Stimulated activated CD8-positive, alpha-beta memory T cell treated with anti-CD3 and anti-CD28 coated beads, Interleukin-15, amount 100 ng/mL, for 1 hour (primary cell): ENCODE measurements around the gene PDXP.
"Not testable (repeated sequence)": the region's sequence is repeated elsewhere in the genome, so short reads cannot be mapped to it uniquely, and the experiment has no call there.

ENCODE experiments used
- DNase-seq: peaks from one replicate; pipeline ENCODE4 v3.0.0-alpha.2; 2020; ENCODE audit warnings: low read depth

PDXP gene

DNA sequence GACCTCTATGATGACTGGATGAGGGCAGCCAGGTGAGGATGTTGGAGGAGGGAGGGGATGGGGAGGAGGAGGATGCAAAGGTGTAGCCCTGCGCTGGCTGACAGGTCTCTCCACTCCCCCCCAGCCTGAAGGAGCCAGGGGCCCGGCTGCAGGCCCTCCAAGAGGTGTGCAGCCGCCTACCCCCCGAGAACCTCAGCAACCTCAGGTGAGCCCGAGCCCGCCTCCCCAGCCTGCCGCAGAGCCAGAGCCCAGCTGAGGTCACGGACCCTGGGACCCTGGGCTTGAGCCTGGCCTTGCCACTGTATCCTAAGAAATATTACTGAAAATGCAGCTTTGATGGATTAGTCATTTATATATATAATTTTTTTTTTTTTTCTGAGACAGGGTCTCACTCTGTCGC, 11.2 kb upstream of the PDXP start:
- no peak for DNase-seq

DNA sequence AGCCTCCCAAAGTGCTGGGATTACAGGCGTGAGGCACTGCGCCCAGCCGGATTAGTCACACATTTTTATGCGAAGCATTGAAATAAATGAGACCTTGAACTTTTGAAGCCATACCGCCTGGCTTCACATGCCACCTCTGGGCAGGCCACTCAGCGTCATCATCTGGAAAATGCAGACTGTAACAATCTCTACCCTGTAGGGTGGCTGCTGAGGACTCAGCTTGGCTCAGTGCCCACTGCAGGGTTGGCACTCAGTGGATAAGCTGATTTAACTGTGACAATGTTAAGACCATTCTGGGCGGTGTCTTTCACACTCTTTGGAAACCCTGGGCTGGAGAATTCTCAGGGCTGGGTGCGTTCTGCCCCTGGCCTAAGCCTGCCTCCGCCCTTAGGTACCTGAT, 10.6 kb upstream of the PDXP start:
- DNase-seq: no peak

DNA sequence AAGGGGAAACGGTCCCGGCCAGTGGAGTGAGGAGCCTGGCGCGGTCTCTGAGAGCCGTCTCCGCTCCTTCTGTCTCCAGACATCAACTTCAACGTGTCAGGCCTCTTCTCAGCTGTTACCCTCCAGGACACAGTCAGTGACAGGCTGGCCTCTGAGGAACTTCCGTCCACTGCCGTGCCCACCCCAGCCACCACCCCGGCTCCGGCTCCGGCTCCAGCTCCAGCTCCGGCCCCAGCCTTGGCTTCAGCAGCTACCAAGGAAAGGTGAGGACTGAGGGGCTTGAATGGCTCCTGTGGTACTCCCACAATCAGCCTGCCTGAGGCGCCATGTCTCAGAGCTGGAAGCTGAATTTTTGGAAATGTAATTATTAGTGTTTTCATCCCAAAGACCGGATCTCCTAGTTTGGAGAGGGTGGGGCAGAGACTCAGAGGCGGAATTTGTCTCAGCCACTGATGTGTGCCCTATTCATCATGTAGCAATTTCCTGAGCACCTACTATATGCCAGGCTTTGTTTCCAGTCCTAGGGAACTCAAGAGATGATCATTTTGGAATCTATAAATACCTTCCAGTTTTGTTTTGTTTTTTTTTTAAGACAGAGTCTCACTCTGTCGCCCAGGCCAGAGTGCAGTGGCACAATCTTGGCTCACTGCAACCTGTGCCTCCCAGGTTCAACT, 7.9 kb upstream of the PDXP start:
- DNase-seq: no peak

DNA sequence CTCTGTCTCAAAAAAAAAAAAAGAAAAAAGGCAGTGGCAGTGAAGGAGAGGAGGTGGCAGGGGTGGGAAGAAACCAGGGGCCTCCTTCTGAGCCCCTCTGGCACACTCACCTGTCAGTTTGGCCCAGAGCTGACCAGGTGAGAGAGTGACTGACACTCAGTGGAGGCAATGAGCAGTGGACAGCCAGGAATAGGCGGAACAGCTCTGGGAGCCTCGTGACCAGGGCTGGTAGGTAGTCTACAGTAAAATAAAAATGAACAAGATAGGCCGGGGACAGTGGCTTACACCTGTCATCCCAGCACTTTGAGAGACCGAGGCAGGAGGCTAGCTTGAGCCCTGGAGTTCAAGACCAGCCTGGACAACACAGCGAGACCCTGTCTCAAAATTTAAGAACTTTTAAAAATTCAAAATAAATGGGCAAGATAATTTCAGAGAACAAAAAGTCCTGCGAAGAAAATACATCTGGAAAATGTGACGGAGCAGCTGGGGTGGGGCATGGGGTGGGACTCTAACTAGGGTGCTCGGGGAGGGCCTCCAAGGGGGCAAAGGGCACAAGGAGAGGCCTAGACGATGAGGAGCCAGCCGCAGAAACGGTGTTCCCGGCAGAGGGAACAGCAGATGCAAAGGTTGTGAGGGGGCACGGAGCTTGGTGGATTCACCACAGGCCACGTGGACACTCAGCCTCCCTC, 3.8 kb upstream of the PDXP start:
- no peak for DNase-seq

DNA sequence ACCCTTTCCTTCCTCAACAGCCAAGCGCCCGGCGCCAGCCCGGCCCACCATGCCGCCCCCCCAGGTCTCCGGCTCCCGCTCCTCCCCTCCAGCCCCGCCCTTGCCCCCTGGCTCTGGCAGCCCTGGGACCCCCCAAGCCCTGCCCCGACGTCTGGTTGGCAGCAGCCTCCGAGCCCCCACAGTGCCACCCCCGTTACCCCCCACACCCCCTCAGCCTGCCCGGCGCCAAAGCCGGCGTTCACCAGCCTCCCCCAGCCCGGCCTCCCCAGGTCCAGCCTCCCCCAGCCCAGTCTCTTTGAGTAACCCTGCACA, 3.3 kb upstream of the PDXP start:
- no peak for DNase-seq

DNA sequence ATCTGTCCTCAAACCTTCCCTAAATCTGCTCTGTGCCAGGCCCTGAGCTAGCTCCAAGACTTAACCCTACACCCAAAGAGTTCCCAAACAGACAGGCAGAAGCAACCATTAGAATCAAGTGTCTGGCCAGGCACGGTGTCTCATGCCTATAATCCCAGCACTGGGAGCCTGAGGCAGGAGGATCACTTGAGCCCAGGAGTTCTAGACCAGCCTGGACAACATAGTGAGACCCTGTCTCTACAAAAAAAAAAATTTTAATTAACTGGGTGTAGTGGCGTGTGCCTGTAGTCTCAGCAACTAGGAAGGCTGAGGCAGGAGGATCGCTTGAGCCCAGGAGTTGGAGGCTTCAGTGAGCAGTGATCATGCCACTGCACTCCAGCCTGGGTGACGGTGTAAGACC, 1.9 kb upstream of the PDXP start:
- not testable (repeated sequence) for DNase-seq

DNA sequence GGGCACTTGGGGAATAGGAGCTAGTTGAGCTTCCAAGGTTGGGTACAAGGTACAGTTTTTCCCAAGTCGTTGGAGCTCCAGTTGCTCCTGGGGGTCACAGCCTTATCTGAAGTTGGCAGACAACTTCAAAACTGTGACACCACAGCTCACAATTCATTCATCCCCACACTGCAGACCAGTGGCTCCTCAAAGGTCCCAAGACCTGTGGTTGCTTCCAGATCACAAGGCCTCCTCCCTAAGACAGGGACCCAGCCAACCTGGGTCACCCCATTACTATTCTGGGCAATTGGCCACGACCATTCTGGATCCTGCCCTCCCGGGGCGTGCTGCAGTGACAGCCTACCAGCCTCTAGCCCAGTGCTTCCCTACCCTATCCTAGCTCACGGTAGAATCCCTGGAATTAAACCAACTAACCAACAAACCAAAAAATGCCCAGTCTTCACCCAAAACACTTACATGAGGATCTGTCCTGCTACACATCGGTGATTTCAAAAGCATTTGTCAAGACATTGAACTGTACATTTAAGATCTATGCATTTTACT, 862 bp upstream of the PDXP start:
- no peak for DNase-seq

DNA sequence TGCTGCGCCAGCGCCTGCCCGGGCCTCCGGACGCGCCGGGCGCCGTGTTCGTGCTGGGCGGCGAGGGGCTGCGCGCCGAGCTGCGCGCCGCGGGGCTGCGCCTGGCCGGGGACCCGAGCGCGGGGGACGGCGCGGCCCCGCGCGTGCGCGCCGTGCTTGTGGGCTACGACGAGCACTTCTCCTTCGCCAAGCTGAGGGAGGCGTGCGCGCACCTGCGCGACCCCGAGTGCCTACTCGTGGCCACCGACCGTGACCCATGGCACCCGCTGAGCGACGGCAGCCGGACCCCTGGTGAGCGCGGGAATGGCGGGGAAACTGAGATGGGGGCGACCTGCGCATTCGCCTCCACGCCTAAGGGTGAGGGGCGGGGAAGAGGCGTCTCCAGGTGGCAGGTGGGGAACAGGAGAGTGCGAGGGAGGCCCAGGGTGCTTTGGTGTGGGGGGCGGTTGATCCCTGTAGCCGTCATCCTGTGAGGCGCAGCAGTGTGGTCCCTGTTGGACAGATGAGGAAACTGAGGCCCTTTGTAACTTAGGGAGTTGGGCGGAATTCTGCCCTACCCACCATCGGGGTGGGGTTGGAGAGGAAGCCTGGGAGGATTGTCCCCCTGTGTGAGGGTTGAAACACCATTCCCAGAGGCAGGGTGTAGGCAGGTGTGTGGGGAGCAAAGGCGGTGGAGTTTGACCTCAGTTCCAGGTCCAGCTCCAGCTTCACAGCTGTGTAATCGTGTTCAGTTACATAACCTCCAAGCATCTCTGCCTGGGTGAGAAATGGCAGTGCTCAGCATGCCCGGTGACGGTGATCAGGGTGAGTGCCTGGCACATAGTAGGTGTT, 758 bp downstream of the PDXP start:
- no peak for DNase-seq

DNA sequence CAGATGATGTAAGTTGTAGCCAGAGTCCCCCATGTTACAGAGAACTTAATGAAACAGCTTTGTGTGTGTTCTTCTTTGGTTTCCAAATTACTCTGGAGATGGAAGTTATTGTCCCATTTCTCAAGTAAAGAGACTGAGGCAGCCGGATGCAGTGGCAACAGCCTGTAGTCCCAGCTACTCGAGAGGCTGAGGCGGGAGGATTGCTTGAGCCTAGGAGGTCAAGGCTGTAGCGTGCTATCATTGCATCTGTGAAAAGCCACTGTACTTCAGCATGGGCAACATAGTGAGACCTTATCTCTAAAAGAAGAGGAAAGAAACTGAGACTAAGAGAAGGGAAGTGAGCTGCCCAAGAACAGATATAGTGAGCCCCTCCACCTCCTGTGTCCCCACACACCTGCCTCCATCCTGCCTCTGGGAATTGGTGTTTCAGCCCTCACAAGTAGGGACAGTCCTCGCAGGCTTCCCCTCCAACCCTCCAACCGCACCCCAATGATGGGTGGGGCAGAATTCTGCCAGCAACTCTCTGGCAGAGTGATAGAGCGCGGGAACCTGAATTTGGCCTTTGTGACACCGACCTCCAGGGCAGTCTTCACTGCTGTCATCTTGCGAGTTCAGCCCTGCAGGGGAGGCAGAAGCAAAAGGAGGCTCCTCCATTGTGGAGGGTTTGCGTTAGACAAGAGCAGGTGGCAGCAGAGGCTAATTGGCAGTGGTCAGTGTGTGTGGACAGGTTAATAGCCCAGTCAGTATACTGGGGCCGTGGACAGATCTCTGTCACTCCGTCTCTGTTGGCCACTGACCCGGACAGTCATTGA, 1.6 kb downstream of the PDXP start:
- no peak for DNase-seq

DNA sequence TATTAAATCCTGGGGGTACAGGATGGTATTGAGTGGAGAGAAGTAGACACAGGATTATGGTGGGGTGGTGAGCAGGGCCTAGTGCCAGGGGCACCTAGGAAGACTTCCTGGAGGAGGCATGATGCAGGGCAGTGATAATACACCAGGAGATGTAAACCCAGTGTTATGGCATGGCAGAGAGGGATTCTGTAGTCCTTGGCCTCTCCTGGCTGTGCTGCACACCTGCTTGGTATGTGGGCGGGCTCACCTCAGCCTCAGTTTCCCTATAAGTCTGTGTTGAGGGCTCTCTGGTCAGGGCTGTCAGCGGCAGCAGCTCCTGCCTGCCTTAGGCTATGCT, 2.2 kb downstream of the PDXP start:
- no peak for DNase-seq

DNA sequence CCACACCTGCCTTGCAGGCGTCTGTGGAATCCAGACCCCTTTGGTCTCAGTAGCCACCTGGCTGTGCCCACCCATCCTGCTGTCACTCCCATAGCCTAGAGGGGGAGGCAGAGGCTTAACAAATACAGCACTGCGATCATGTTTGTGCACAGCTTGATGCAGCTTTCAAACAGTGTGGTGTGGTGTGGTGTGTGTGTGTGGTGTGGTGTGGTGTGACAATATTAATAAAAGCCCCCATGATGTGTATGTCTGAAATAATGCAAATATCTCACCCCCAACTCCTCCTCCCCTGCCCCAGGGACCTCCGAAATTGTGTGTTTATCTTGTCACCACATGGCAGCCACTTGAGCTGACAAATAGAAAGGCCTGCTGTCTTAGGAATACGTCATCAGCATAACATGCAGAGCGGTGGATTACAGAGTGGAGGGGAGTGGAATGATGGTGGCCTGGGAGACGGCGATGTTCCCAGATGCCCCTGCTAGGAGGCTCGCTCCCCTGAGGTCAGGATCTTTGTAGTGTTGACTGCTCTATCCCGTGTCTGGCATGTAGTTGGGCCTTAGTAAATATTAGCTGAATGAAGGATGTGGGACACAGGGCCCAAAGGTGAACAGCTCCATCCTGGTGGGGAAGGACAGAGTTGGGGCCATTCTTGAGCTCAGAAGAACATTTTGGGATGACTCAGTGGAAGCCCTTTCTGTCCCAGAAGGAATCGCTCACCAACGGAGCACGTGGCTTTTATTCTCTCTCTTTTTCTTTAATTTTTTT, 2.8 kb downstream of the PDXP start:
- no peak for DNase-seq

DNA sequence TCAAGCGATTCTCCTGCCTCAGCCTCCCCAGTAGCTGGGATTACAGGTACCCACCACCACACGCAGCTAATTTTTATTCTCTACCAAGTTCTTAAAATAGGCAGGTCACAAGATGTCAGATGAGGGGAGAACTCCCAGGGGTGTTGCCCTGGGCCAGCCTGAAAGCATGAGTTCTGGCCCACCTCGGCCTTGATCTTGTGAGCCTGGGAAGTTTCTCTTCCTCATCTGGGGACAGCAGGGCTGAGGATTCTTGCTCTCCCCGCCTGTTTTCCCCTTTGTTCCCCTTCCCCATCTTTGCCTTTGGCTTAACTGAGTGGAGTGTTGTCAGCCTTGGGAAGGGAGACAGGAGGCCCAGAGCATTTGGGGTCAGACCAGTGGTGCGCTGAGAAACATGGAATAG, 3.5 kb downstream of the PDXP start:
- no peak for DNase-seq

DNA sequence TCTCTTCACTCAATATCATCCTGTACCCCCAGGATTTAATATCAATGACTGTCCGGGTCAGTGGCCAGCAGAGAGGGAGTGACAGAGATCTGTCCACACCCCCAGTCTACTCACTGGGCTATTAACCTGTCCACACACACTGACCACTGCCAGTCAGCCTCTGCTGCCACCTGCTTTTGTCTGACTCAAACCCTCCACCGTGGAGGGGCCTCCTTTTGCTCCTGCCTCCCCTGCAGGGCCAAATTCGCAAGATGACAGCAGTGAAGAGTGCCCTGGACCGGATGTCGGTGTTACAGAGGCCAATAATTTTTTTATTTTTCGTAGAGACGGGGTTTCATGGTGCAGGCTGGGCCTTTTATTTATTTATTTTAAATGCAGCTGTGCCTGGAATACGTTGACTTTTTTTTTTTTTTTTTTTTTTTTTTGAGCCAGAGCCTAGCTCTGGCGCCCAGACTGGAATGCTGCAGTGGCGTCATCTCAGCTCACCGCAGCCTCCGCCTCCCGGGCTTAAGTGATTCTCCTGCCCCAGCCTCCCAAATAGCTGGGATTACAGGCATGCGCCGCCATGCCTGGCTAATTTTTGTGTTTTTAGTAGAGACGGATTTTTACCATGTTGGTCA, 5.1 kb downstream of the PDXP start:
- no peak for DNase-seq

DNA sequence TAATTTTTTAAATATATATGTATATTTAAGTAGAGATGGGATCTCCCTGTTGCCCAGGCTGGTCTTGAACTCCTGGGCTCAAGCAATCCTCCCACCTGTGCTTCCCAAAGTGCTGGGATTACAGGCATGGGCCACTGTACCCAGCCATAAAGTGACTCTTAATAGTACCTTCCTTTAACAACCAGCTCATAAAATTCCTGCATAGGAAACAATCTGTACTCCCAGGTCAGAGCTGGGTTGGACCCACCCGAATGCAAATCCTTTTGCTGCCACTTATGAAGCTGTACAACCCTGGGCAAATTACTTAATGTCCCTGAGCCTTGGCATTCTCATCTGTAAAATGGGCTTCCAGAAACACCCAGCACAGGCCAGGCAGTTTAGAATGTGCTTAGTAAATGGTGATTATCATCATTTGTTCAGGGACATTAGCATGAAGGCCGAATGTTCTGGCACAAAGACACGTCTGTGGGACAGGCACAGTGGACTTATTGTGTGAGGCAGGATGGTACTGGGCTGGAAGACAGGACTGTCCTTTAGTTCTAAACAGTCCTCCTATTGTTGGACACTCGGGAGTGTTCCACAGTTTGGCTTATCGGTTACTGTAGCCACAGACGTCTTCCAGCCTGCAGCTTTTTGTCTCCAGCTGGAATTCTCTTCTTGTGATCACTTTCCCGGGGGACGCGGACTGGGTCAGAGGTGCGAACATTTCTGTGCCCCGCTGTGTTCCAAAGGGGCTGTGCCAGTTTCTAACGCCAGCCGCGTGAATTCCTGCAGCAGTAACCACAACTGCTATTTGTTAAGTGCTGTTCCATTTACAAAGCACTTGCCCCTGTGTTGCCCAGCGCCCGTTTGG, 6.0 kb downstream of the PDXP start:
- no peak for DNase-seq

DNA sequence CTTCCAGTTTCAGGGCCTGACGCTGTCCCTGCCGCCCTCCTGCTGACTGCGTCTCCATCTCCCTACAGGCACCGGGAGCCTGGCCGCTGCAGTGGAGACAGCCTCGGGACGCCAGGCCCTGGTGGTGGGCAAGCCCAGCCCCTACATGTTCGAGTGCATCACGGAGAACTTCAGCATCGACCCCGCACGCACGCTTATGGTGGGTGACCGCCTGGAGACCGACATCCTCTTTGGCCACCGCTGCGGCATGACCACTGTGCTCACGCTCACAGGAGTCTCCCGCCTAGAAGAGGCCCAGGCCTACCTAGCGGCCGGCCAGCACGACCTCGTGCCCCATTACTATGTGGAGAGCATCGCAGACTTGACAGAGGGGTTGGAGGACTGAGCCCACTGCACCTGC, 7.0 kb downstream of the PDXP start:
- DNase-seq: no peak

DNA sequence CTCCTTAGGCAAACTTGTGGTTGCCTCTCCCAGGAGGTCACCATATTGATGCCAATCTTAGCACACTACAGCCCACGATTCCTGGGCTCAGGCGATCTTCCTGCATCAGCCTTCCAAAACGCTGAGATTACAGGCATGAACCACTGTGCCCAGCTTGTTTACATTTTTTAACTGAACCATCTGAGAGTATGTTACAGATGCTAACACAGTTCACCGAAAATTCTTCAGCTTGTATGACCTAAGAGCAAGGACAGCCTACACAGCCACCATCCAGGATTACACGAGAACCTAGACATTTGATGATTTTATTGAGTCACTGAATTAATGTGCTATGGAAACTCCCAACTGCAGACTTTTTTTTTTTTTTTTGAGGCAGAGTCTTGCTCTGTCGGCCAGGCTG, 11.1 kb downstream of the PDXP start:
- no peak for DNase-seq

DNA sequence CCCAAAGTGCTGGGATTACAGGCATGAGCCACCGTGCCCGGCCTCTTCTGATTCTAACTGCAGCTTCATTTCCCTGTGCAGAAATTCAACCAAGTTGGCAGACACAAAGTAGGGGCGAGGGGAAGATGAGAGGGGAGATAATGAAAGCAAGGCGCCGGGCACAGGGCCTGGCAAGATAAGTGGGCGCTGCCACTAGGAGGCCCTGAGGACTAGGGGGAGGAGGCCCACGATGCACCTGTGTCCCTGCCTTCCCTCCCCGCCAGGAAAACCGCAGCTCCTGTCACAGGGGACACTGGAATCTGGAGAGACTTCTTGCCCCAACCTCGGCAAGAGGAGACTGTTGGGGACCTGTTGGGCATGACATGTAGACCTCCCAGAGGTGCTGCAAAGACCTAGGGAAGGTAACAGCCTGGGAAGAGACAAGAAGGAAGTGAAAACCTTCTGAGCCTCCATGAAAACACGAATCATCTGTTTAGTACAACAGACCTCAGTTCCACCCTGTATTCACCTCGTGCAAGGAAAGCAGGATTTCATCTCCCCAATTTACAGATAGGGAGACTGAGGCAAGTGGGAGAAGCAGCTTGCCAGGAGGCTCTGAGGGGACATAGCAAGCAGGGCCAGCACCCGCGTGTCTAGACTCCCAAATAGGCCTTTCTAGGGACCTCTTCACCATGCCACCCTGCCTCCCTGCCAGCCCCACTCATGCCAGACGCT, 13.8 kb downstream of the PDXP start:
- DNase-seq: no peak

DNA sequence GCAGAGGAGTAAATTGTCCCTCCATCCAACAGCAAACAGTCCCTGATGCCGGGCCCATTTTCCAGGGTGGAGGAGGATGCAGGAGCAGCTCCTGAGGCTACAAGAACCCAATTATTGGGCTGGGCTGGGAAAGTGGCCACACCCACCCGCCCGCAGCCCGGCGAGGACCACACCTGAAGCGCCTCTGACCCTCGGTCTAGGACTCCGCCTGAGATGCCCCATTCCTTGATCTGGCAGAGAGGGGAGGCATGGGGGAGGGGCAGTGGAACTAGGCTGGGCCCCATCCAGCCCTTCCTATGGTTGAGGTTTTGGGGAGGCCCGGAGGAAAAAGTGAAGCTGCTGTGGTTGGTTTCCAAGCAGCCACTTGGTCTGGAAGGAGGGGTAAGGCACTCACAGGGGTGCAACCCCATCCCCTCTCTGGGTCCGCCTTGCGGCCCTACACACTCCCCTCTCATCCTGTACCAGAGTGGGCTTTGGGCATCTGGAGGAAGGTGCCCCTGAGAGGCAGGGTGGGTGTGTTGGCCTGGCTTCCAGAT, 14.5 kb downstream of the PDXP start:
- DNase-seq: no peak

DNA sequence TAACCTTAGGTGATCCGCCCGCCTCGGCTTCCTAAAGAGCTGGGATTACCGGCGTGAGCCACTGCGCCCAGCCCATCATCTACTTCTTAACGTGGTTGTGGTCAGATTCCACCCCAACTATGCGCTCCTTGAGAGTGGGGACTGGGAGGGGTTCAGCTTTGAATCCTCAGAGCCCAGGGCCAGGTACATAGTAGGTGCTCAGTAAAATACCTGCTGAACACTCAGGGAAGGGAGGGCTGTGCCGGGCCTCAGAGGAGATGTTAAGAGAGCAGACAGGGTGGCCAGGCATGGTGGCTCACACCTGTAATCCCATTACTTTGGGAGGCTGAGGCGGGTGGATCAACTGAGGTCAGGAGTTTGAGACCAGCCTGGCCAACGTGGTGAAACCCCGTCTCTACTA, 15.7 kb downstream of the PDXP start:
- DNase-seq: no peak
